HuH-7.5 (cell line): ENCODE data around the gene PPP1R26.

Experiments
- DNase-seq: peaks from one replicate; pipeline ENCODE4 v3.0.0; 2011; ENCODE audit warnings: low spot score

The PPP1R26 gene

GRCh38 chr9:135488013-135488330 is 8.4 kb downstream of the PPP1R26 start:
- no peak for DNase-seq

- DNase-seq = no peak
These were observed 8.9 kb downstream of the PPP1R26 start for GRCh38 chr9:135488527-135488926.

- no peak for DNase-seq
These were observed 9.8 kb downstream of the PPP1R26 start for GRCh38 chr9:135489188-135489906.

GRCh38 chr9:135490166-135490870 is 10.7 kb downstream of the PPP1R26 start:
- no peak for DNase-seq

- no peak for DNase-seq
These were observed 11.4 kb downstream of the PPP1R26 start for GRCh38 chr9:135490980-135491464.

GRCh38 chr9:135491764-135492163 is 12.2 kb downstream of the PPP1R26 start:
- no peak for DNase-seq

- DNase-seq = no peak
These were observed 13.5 kb downstream of the PPP1R26 start for GRCh38 chr9:135492886-135493669.

- DNase-seq = no peak
These were observed 15.4 kb downstream of the PPP1R26 start for GRCh38 chr9:135494791-135495559.

GRCh38 chr9:135498381-135499126 is 19.0 kb downstream of the PPP1R26 start:
- DNase-seq = no peak

GRCh38 chr9:135499326-135500070 is 19.9 kb downstream of the PPP1R26 start:
- DNase-seq = peak; percentile 87

- no peak for DNase-seq
These were observed 20.5 kb downstream of the PPP1R26 start for GRCh38 chr9:135500071-135500524.

- DNase-seq = peak; percentile 91
These were observed 21.1 kb downstream of the PPP1R26 start, which contains the start of gene MRPS2 for GRCh38 chr9:135500525-135501260. MRPS2 (plus strand) TSS chr9:135500682; CDS start chr9:135500711, 29 bp downstream.

- peak; percentile 81 for DNase-seq
These were observed 21.9 kb downstream of the PPP1R26 start for GRCh38 chr9:135501261-135502167.

- DNase-seq = no peak
These were observed 22.7 kb downstream of the PPP1R26 start for GRCh38 chr9:135502168-135502872.

- DNase-seq = no peak
These were observed 23.3 kb downstream of the PPP1R26 start for GRCh38 chr9:135502873-135503321.

GRCh38 chr9:135503371-135504261 is 24.0 kb downstream of the PPP1R26 start:
- DNase-seq = no peak
